ENCODE results near the gene COL4A4. TPM values are rescaled to one million over a fixed set of nuclear protein-coding genes. Genes with fewer than 3 reads are reported as not detected.

The COL4A4 gene
- total RNA-seq, 1 donor from 2014 or later: 0.12 TPM

Other genes with a start within 250 kb of the COL4A4 start
- not detected in 2 replicates for gene COL4A3, start 419 bp upstream of the COL4A4 start, total RNA-seq
- 96.4 and 108 TPM in 2 replicates for gene MFF, start 161.0 kb upstream of the COL4A4 start, total RNA-seq
- not detected in 2 replicates for gene TM4SF20, start 215.1 kb upstream of the COL4A4 start, total RNA-seq
- not detected in 2 replicates for gene SCYGR1, start 223.7 kb upstream of the COL4A4 start, total RNA-seq